Neural progenitor cell (in vitro differentiated cells): ENCODE measurements around the gene RNF217.

ENCODE experiments used
- CTCF ChIP-seq: fragments of 200-600 bp; sonication (generic); IDR thresholded peaks from 2 replicates; pipeline ENCODE4 v1.5.1; 2017; ENCODE audit warnings: antibody characterized with exemption, mild to moderate bottlenecking
- EZH2 ChIP-seq: fragments of 200-600 bp; sonication (generic); IDR thresholded peaks from 2 replicates; pipeline ENCODE4 v1.6.1; 2017; ENCODE audit warnings: antibody characterized with exemption, mild to moderate bottlenecking, moderate library complexity
- EZH2phosphoT487 ChIP-seq: fragments of 200-600 bp; sonication (generic); IDR thresholded peaks from 2 replicates; pipeline ENCODE4 v1.6.1; 2017; ENCODE audit warnings: antibody characterized with exemption

- TF ChIP-seq CTCF (no peak), EZH2 (no peak), EZH2phosphoT487 (no peak)
Measured at GRCh38 chr6:124991764-124992295, 29.6 kb downstream of the RNF217 start.
